HepG2 (cell line): ENCODE results near the gene ARPC5. TPM values are rescaled to one million over a fixed set of nuclear protein-coding genes. Genes with fewer than 3 reads are reported as not detected.
A peak's percentile ranks its signal among the peaks of the same experiment; 100 is the strongest.

ENCODE experiments used
- ASH2L ChIP-seq: fragments of 300-600, 200-600 bp; sonication (generic); IDR thresholded peaks from 2 replicates; pipeline ENCODE4 v1.7.0; 2017; ENCODE audit warnings: low read depth, mild to moderate bottlenecking, moderate library complexity, mixed read lengths, low read length; ENCODE audit not compliant: insufficient read length
- ETV5 ChIP-seq: IDR thresholded peaks from 2 replicates; pipeline ENCODE4 v1.6.1; 2018; ENCODE audit warnings: missing biosample characterization, missing genetic modification reagents, inconsistent platforms, borderline replicate concordance
- FOXA3 ChIP-seq: IDR thresholded peaks from 2 replicates; pipeline ENCODE4 v1.6.1; 2016; ENCODE audit warnings: missing genetic modification reagents, missing compliant biosample characterization
- NR2F2 ChIP-seq: IDR thresholded peaks from 2 replicates; pipeline ENCODE4 v1.6.1; 2012; ENCODE audit warnings: low read depth, inconsistent platforms, borderline replicate concordance
- RCOR2 ChIP-seq: IDR thresholded peaks from 2 replicates; pipeline ENCODE4 v1.6.1; 2016; ENCODE audit warnings: missing biosample characterization, missing genetic modification reagents
- SETDB1 ChIP-seq: sonication (generic); formaldehyde crosslinking; IDR thresholded peaks from 2 replicates; pipeline ENCODE4 v1.5.1; 2020; ENCODE audit warnings: missing genetic modification reagents, mild to moderate bottlenecking, borderline replicate concordance
- TAF1 ChIP-seq: sonication (generic); formaldehyde crosslinking; IDR thresholded peaks from 2 replicates; pipeline ENCODE4 v1.4.0; 2020; ENCODE audit warnings: missing genetic modification reagents
- ZBTB49 ChIP-seq: sonication (generic); formaldehyde crosslinking; IDR thresholded peaks from 2 replicates; pipeline ENCODE4 v1.4.0; 2020; ENCODE audit warnings: missing genetic modification reagents, borderline replicate concordance
- ZNF567 ChIP-seq: sonication (generic); formaldehyde crosslinking; IDR thresholded peaks from 2 replicates; pipeline ENCODE4 v1.8.1; 2023; ENCODE audit warnings: mild to moderate bottlenecking, missing genetic modification reagents, borderline replicate concordance
- ZNF619 ChIP-seq: sonication (generic); formaldehyde crosslinking; IDR thresholded peaks from 2 replicates; pipeline ENCODE4 v1.4.0; 2020; ENCODE audit warnings: mild to moderate bottlenecking, missing genetic modification reagents
- ZNF768 ChIP-seq: sonication (generic); formaldehyde crosslinking; IDR thresholded peaks from 2 replicates; pipeline ENCODE4 v1.4.0; 2020; ENCODE audit warnings: missing genetic modification reagents
- polyA plus RNA-seq, 8 experiments: library from polyadenylated mRNA; depleted of rRNA in 3 of 8; stranded (reverse) in 7 of 8; unstranded in 1 of 8; fragments of >200 nt; fragmentation: Illumina TruSeq in 4 of 8; extraction: Trizol in 4 of 8; gene quantifications; 2 replicates each; pipeline versions ENCODE4 v1.2.1 to v1.2.3, GENCODE V29; 2011 to 2016; ENCODE audit warnings: low read depth in 4 of 8, missing spikeins in 1 of 8, mixed read lengths in 1 of 8; ENCODE audit not compliant: insufficient read depth in 1 of 8
- total RNA-seq, 5 experiments: library from RNA; depleted of rRNA; stranded (reverse); fragments of >200 nt; fragmentation: Illumina TruSeq; extraction: Trizol; gene quantifications; 2 replicates each; pipeline ENCODE4 v1.2.3, GENCODE V29; 2016; ENCODE audit warnings: low read depth in 1 of 5
- TF ChIP-seq, protein P1 (sequence below): sonication (generic); formaldehyde crosslinking; IDR thresholded peaks from 2 replicates; pipeline ENCODE4 v1.4.0; 2020; ENCODE audit warnings: missing genetic modification reagents
- TF ChIP-seq, protein P2 (sequence below): IDR thresholded peaks from 2 replicates; pipeline ENCODE4 v1.4.0; 2020; ENCODE audit warnings: mild to moderate bottlenecking, missing genetic modification reagents
- TF ChIP-seq, protein P3 (sequence below): IDR thresholded peaks from 2 replicates; pipeline ENCODE4 v1.6.1; 2012; ENCODE audit warnings: inconsistent platforms

ARPC5 gene
- total and polyA plus RNA-seq, 2 of the 13 experiments (the other 11 are each of a cell fraction or from before 2014, with no cell fraction given) = 48.4 to 106 TPM

DNA sequence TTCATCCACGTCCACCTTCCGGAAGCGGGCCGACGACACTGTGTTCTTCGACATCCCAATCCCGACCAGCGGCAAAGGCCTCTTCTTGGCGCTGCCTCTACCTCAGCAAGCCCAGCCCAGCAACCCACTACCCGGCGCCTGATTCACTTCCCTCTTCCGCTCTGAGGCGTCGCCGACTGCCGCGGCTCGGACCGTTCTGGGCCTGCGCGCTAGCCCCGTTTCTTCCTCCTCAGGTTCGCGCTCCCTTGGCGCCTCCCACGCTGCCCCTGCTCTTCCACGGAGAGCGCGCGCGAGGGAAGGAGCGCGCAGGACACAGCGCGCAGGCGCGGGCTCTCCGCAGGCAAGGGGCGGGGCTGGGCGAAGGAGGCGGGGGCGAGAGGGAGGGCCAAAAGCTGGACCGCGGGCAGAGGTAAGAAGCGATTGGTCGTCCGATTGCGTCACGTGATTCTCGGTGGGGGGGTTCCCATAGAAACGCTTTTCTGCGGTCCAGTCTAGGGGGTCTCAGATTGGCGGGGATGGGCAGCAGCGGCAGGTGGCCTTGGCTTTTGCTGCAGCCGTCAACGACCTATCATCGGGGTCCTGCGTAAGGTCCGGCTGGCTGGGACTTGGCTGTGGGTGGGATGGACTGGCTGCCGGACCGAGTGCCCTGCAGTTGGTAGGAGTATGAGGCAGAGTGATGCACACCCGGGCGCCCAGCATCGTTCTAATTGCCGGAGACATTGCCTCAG is at the start of gene ARPC5 (continued):
- TF ChIP-seq, protein P1, sequence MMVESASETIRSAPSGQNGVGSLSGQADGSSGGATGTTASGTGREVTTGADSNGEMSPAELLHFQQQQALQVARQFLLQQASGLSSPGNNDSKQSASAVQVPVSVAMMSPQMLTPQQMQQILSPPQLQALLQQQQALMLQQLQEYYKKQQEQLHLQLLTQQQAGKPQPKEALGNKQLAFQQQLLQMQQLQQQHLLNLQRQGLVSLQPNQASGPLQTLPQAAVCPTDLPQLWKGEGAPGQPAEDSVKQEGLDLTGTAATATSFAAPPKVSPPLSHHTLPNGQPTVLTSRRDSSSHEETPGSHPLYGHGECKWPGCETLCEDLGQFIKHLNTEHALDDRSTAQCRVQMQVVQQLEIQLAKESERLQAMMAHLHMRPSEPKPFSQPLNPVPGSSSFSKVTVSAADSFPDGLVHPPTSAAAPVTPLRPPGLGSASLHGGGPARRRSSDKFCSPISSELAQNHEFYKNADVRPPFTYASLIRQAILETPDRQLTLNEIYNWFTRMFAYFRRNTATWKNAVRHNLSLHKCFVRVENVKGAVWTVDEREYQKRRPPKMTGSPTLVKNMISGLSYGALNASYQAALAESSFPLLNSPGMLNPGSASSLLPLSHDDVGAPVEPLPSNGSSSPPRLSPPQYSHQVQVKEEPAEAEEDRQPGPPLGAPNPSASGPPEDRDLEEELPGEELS (CRISPR knock-in tag) = peak; percentile 45; the same call in 1 of the 2 replicates
- 0 out of 2 replicates have a peak, but pooled peaks have one; percentile 14 for TF ChIP-seq FOXA3 (CRISPR knock-in tag)
- TF ChIP-seq ETV5 (CRISPR knock-in tag) = peak; percentile 49; the same call in 1 of the 2 replicates
- TF ChIP-seq, protein P2, sequence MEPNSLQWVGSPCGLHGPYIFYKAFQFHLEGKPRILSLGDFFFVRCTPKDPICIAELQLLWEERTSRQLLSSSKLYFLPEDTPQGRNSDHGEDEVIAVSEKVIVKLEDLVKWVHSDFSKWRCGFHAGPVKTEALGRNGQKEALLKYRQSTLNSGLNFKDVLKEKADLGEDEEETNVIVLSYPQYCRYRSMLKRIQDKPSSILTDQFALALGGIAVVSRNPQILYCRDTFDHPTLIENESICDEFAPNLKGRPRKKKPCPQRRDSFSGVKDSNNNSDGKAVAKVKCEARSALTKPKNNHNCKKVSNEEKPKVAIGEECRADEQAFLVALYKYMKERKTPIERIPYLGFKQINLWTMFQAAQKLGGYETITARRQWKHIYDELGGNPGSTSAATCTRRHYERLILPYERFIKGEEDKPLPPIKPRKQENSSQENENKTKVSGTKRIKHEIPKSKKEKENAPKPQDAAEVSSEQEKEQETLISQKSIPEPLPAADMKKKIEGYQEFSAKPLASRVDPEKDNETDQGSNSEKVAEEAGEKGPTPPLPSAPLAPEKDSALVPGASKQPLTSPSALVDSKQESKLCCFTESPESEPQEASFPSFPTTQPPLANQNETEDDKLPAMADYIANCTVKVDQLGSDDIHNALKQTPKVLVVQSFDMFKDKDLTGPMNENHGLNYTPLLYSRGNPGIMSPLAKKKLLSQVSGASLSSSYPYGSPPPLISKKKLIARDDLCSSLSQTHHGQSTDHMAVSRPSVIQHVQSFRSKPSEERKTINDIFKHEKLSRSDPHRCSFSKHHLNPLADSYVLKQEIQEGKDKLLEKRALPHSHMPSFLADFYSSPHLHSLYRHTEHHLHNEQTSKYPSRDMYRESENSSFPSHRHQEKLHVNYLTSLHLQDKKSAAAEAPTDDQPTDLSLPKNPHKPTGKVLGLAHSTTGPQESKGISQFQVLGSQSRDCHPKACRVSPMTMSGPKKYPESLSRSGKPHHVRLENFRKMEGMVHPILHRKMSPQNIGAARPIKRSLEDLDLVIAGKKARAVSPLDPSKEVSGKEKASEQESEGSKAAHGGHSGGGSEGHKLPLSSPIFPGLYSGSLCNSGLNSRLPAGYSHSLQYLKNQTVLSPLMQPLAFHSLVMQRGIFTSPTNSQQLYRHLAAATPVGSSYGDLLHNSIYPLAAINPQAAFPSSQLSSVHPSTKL (CRISPR knock-in tag) = peak; percentile 36; the same call in 1 of the 2 replicates
- no peak for TF ChIP-seq ZBTB49 (CRISPR knock-in tag)
- peak; percentile 76 for TF ChIP-seq TAF1
- peak; percentile 78 for TF ChIP-seq ASH2L
- TF ChIP-seq, protein P3, sequence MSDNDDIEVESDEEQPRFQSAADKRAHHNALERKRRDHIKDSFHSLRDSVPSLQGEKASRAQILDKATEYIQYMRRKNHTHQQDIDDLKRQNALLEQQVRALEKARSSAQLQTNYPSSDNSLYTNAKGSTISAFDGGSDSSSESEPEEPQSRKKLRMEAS = peak; percentile 73
- TF ChIP-seq SETDB1 (CRISPR knock-in tag) = no peak
- no peak; the same call in 1 of the 2 replicates for TF ChIP-seq ZNF768 (CRISPR knock-in tag)
- TF ChIP-seq ZNF567 = 0 out of 2 replicates have a peak, but pooled peaks have one; percentile 86
- TF ChIP-seq RCOR2 (CRISPR knock-in tag) = 0 out of 2 replicates have a peak, but pooled peaks have one; percentile 18
- 0 out of 2 replicates have a peak, but pooled peaks have one; percentile 49 for TF ChIP-seq ZNF619
- no peak; the same call in 1 of the 2 replicates for TF ChIP-seq NR2F2
